Kidney (tissue), 14 donors: ENCODE results near the gene GTF3C4. TPM values are rescaled to one million over a fixed set of nuclear protein-coding genes. Genes with fewer than 3 reads are reported as not detected.

Experiments
- DNase-seq, 5 donors: peaks; one replicate each; pipeline ENCODE4 v3.0.0-alpha.2; 2013 to 2020
- FAIRE-seq: peaks from 2 replicates; lab custom pipeline; 2012; peaks lifted over from hg19 to GRCh38; lab: Jason Lieb, UNC
- H3K27ac ChIP-seq, 2 donors: one replicate each; pipeline ENCODE4 v1.7.0; 2013; ENCODE audit warnings: low read depth in 2 of 2, low read length in 2 of 2, inconsistent platforms in 1 of 2
- H3K27me3 ChIP-seq: one replicate; pipeline ENCODE4 v1.7.1; 2013; ENCODE audit warnings: low read length, inconsistent platforms; ENCODE audit not compliant: control insufficient read depth, insufficient read depth
- H3K36me3 ChIP-seq, 3 donors: one replicate each; pipeline versions ENCODE4 v1.7.0 to v1.7.1; 2013; ENCODE audit warnings: low read length in 3 of 3, control low read depth in 1 of 3, inconsistent platforms in 1 of 3; ENCODE audit not compliant: insufficient read depth in 3 of 3, control insufficient read depth in 2 of 3
- H3K4me1 ChIP-seq, 3 donors: one replicate each; pipeline versions ENCODE4 v1.7.0 to v1.7.1; 2013; ENCODE audit warnings: low read length in 3 of 3, inconsistent platforms in 1 of 3, low read depth in 1 of 3; ENCODE audit not compliant: control insufficient read depth in 2 of 3, insufficient read depth in 2 of 3
- H3K4me3 ChIP-seq, 3 donors: one replicate each; pipeline versions ENCODE4 v1.7.0 to v1.8.1; 2013; ENCODE audit warnings: low read length in 3 of 3, control low read depth in 1 of 3, inconsistent platforms in 1 of 3
- H3K9ac ChIP-seq, 3 donors: one replicate each; pipeline versions ENCODE4 v1.7.0 to v1.7.1; 2013; ENCODE audit warnings: low read length in 3 of 3, control low read depth in 1 of 3, inconsistent platforms in 1 of 3
- H3K9me3 ChIP-seq, 3 donors: one replicate each; pipeline versions ENCODE4 v1.7.0 to v1.7.1; 2013; ENCODE audit warnings: low read length in 3 of 3, control low read depth in 1 of 3, inconsistent platforms in 1 of 3; ENCODE audit not compliant: control insufficient read depth in 2 of 3, insufficient read depth in 1 of 3
- intact Hi-C: fragments of 100-400 bp; cut with DNase I; formaldehyde crosslinking; loops from one replicate; pipeline ENCODE4 v1.11.1; 2022
- polyA plus RNA-seq: library from polyadenylated mRNA; stranded (reverse); fragments of 350-450 nt; fragmentation: Illumina TruSeq; extraction: RNeasy Lipid Tissue Mini Kit (QIAGEN cat#74804); gene quantifications from one replicate; pipeline ENCODE4 v1.2.3, GENCODE V29; 2014; ENCODE audit warnings: low read depth, low replicate concordance; ENCODE audit not compliant: insufficient read depth
- total RNA-seq: library from RNA; stranded (reverse); fragmentation: NEBNext Ultra II Directional; extraction: Animal tissue kit (Norgen Biotek cat#: 25700); gene quantifications from one replicate; pipeline ENCODE4 v1.2.1, GENCODE V29; 2021
- TF ChIP-seq, protein P1 (sequence below): IDR thresholded peaks from 3 replicates; pipeline ENCODE4 v1.5.1; 2012; ENCODE audit warnings: mild to moderate bottlenecking, moderate library complexity, borderline replicate concordance; ENCODE audit not compliant: insufficient read depth; ENCODE audit errors: extremely low read depth
- donor health status: control.
- donor health status: control.
- donor health status: control.
- donor health status: control.
- donor health status: control.
- donor health status: DM: yes; HTN: yes; CAD: no.
- donor health status: Normal renal cell carcinoma (clear cell type).

The GTF3C4 gene
- total and polyA plus RNA-seq, 2 donors from 2014 or later: 3.7 to 21.0 TPM

DNA sequence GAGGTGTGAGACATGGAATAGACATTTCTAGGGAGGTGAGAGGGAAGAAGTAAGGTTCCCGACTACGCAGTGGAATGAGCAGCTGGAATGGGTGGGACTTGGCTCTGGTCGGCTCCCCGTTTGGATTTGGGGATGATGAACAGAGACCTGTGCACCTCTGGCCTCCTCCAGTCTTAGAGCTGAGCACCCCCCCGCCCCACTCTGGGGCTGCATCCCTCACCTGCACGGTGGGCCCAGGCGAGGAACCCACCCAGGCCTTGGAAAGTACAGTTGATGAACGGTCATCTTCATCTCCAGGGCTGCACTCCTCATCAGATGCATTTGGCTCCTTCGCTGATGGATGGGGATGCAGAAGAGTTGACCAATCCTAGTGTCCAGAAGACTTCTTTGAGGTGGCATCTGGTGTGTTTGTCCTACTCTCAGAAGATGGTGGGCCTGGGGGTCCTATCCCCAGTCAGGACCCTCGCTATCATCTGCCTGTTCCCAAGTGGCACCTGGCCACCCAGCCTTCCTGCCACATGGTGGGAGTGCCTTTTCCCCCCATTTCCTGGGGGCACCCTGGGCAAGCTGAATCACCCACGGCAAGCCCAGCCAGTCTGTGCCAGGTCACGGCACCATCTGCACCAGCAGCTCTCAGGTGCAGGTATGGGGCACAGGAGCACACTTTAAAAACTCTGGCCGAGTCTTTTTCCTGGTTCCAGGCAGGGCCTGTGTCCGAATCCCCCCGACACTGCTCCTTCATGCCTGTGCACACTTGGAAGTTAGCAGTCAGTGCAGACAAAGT is 70.5 kb downstream of the GTF3C4 start:
- Histone ChIP-seq H3K4me3 (no peak overlapping the region), H3K27ac (no peak overlapping the region), H3K36me3 (no peaks in the 10 kb centered on the region), H3K9me3 (no peaks in the 10 kb centered on the region), H3K27me3 (peaks cover 12% of the 10 kb centered on the region), H3K9ac (no peak overlapping the region), H3K4me1 (peaks cover 0 to 4% (median 0%) of the 10 kb centered on the region in 3 donors)
- intact Hi-C loops: no loop called here
- TF ChIP-seq, protein P1, sequence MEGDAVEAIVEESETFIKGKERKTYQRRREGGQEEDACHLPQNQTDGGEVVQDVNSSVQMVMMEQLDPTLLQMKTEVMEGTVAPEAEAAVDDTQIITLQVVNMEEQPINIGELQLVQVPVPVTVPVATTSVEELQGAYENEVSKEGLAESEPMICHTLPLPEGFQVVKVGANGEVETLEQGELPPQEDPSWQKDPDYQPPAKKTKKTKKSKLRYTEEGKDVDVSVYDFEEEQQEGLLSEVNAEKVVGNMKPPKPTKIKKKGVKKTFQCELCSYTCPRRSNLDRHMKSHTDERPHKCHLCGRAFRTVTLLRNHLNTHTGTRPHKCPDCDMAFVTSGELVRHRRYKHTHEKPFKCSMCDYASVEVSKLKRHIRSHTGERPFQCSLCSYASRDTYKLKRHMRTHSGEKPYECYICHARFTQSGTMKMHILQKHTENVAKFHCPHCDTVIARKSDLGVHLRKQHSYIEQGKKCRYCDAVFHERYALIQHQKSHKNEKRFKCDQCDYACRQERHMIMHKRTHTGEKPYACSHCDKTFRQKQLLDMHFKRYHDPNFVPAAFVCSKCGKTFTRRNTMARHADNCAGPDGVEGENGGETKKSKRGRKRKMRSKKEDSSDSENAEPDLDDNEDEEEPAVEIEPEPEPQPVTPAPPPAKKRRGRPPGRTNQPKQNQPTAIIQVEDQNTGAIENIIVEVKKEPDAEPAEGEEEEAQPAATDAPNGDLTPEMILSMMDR: no peak
- DNase-seq (no peak), FAIRE-seq (no peak)

DNA sequence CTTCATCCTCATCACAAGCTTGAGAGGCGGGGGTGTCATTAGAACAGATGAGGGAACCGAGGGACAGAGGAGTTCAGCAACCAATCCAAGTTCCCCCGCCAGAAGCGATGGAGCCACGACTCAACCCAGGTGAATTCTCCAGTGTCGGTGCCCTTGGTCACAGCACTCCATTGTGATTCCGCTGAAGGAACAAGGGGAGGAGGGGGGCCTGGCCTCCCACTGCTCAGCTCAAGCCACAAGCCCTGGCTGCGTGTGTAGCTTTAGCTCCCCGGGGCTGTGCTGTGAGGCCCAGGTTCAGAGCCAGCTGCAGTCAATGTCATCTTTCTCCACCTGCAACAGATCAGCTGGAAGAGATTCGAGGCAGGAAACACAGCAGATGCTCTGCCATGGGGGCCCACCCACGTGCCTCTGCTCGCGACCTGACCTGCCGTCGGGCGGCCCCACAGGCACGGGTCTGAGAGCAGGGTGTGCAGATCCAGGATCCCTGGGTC is 72.6 kb downstream of the GTF3C4 start:
- Histone ChIP-seq H3K36me3 (no peaks in the 10 kb centered on the region), H3K9ac (no peak overlapping the region), H3K9me3 (no peaks in the 10 kb centered on the region), H3K27ac (no peak overlapping the region), H3K4me1 (peaks cover 0 to 4% (median 0%) of the 10 kb centered on the region in 3 donors), H3K27me3 (peaks cover 12% of the 10 kb centered on the region), H3K4me3 (no peak overlapping the region)
- no peak for DNase-seq
- TF ChIP-seq, protein P1: no peak
- no peak for FAIRE-seq
- intact Hi-C loops: no loop called here

DNA sequence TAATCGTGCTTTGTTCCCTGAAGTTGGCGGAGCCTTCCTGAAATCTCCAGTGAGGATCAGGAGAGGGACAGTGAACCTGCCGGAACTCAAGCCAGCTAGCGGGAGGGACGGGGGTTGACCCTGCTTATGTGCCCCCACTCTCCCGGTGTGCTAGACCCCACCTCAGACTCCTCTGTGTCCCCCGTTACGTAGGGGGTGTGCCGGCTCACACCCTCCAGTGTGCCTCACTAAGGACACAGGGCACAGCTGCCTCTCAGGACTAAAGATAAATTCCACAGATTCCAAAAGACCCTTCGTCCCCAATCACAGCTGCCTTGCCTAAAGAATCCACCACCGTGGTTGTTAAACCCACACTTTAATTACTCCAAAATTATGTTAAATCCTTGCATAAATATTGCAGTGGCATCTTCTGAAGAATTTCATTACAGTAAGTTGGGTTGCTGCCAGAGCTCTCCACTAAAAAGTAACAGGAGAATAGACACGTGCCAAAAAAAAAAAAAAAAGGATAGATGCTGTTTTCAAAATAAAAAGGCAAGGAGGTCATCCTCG is 73.7 kb downstream of the GTF3C4 start:
- no peak overlapping the region for H3K4me3 ChIP-seq
- H3K9ac ChIP-seq: no peak overlapping the region
- H3K4me1 ChIP-seq: peaks cover 0 to 4% (median 0%) of the 10 kb centered on the region in 3 donors
- no peaks in the 10 kb centered on the region for H3K36me3 ChIP-seq
- DNase-seq (peak in 3 of 5 donors; percentile 42 to 45 (median 43)), FAIRE-seq (no peak)
- peaks cover 12% of the 10 kb centered on the region for H3K27me3 ChIP-seq
- H3K27ac ChIP-seq: no peak overlapping the region
- intact Hi-C loops: no loop called here
- TF ChIP-seq, protein P1: no peak
- H3K9me3 ChIP-seq: no peaks in the 10 kb centered on the region

Other genes with a start within 250 kb of the GTF3C4 start
- not detected for gene BARHL1, start 87.9 kb upstream of the GTF3C4 start, total RNA-seq
- not detected for gene BARHL1, start 87.9 kb upstream of the GTF3C4 start, polyA plus RNA-seq
- gene DDX31, start 481 bp upstream of the GTF3C4 start, total RNA-seq: 27.6 TPM
- 6.4 TPM for gene DDX31, start 481 bp upstream of the GTF3C4 start, polyA plus RNA-seq
- gene AK8, start 207.8 kb downstream of the GTF3C4 start, total RNA-seq: 6.3 TPM
- 6.2 TPM for gene AK8, start 207.8 kb downstream of the GTF3C4 start, polyA plus RNA-seq
- 8.7 TPM for gene SPACA9, start 208.4 kb downstream of the GTF3C4 start, total RNA-seq
- 17.1 TPM for gene SPACA9, start 208.4 kb downstream of the GTF3C4 start, polyA plus RNA-seq